Osteoblast (primary cell): ENCODE data around the gene SUCNR1. TPM values are rescaled to one million over a fixed set of nuclear protein-coding genes. Genes with fewer than 3 reads are reported as not detected.
"Not testable (repeated sequence)": the region's sequence is repeated elsewhere in the genome, so short reads cannot be mapped to it uniquely, and the experiment has no call there.

Experiments
- DNase-seq: peaks from one replicate; pipeline ENCODE4 v3.0.0; 2011; ENCODE audit warnings: low spot score, mixed read lengths; ENCODE audit not compliant: insufficient read length; ENCODE audit errors: missing footprints
- H2AFZ ChIP-seq: 2 replicates; pipeline ENCODE4 v1.6.0; 2011; ENCODE audit warnings: mild to moderate bottlenecking, low read length
- H3K27ac ChIP-seq: 2 replicates; pipeline ENCODE4 v1.5.1; 2011; ENCODE audit warnings: mild to moderate bottlenecking, low read depth, low read length, moderate library complexity
- H3K27me3 ChIP-seq: 2 replicates; pipeline ENCODE4 v1.6.0; 2012; ENCODE audit warnings: mild to moderate bottlenecking, control low read depth, inconsistent platforms, low read length, moderate library complexity; ENCODE audit not compliant: insufficient read depth
- H3K36me3 ChIP-seq: 2 replicates; pipeline ENCODE4 v1.5.1; 2011; ENCODE audit warnings: mild to moderate bottlenecking, low read length, control low read depth, moderate library complexity; ENCODE audit not compliant: insufficient read depth
- H3K4me1 ChIP-seq: 2 replicates; pipeline ENCODE4 v1.5.1; 2011; ENCODE audit warnings: mild to moderate bottlenecking, low read length, control low read depth, moderate library complexity; ENCODE audit not compliant: insufficient read depth
- H3K4me2 ChIP-seq: 2 replicates; pipeline ENCODE4 v1.6.0; 2011; ENCODE audit warnings: mild to moderate bottlenecking, low read length; ENCODE audit not compliant: insufficient read depth
- H3K4me3 ChIP-seq: fragments of 200-600 bp; sonication (generic); 3 replicates; pipeline ENCODE4 v1.5.1; 2012; ENCODE audit warnings: mild to moderate bottlenecking, low read length, inconsistent platforms; ENCODE audit not compliant: insufficient read depth
- H3K79me2 ChIP-seq: 2 replicates; pipeline ENCODE4 v1.6.0; 2012; ENCODE audit warnings: mild to moderate bottlenecking, low read length, control low read depth, inconsistent platforms; ENCODE audit not compliant: insufficient read depth
- H3K9me3 ChIP-seq: 2 replicates; pipeline ENCODE4 v1.5.1; 2011; ENCODE audit warnings: low read depth, low read length, control low read depth
- H4K20me1 ChIP-seq: 2 replicates; pipeline ENCODE4 v1.6.0; 2012; ENCODE audit warnings: mild to moderate bottlenecking, low read length, control low read depth; ENCODE audit not compliant: insufficient read depth
- total RNA-seq: library from RNA; depleted of rRNA; stranded (reverse); fragments of >200 nt; gene quantifications from 2 replicates; pipeline ENCODE4 v1.2.3, GENCODE V29; 2012
- TF ChIP-seq, protein P1 (sequence below): IDR thresholded peaks from 2 replicates; pipeline ENCODE4 v1.5.1; 2011; ENCODE audit warnings: mild to moderate bottlenecking, low read depth, low read length, moderate library complexity; ENCODE audit errors: extremely low read depth

SUCNR1 gene
- total RNA-seq, 1 donor: under 0.01 TPM

DNA sequence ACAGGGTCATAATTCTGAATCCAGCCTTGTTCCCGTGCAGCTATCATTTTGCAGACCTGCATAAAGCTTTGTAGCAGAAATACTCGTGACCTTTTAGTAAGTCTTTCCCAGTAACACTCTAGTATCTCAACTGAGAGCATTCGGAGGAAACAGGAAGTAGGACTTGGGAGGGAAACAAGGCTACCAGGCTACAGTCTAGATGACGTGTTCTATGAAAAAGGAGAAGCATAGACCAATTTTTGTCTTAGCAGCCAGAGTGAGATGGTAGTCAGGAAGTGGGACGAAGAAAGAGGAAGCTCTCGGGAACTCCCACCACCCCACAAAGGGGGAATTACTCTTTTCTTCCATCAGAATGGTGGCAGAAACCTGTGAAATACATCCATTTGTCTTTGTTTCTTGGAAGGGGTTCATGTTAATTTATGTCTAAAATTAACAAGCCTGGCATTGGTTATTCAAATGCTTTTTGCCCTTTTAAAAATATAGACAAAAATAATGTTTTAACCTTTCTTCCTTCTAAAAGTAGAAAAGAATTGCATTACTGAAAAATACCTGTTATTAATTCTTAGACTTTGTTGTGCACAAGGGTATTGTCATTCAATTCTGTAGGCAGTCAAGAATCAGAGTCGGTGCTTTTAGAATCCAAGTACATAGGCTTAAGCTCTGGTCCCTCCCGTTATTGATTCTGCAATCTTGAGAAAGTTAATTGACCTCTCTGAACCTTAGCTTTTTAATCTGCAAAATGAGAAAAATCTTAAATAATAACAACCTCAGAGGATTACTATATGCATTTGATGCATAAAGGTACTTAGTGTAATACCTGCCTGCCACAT, 1.6 kb upstream of the SUCNR1 start:
- no peaks in the 10 kb centered on the region for H4K20me1 ChIP-seq
- H3K27ac ChIP-seq: no peak overlapping the region
- H3K79me2 ChIP-seq: no peaks in the 10 kb centered on the region
- H3K27me3 ChIP-seq: no peaks in the 10 kb centered on the region
- H3K4me1 ChIP-seq: peaks cover 10% of the 10 kb centered on the region
- DNase-seq: no peak
- H3K4me3 ChIP-seq: no peak overlapping the region
- H3K36me3 ChIP-seq: no peaks in the 10 kb centered on the region
- peak overlapping the region; percentile 94 for H2AFZ ChIP-seq
- no peaks in the 10 kb centered on the region for H3K9me3 ChIP-seq
- no peak overlapping the region for H3K4me2 ChIP-seq
- TF ChIP-seq, protein P1, sequence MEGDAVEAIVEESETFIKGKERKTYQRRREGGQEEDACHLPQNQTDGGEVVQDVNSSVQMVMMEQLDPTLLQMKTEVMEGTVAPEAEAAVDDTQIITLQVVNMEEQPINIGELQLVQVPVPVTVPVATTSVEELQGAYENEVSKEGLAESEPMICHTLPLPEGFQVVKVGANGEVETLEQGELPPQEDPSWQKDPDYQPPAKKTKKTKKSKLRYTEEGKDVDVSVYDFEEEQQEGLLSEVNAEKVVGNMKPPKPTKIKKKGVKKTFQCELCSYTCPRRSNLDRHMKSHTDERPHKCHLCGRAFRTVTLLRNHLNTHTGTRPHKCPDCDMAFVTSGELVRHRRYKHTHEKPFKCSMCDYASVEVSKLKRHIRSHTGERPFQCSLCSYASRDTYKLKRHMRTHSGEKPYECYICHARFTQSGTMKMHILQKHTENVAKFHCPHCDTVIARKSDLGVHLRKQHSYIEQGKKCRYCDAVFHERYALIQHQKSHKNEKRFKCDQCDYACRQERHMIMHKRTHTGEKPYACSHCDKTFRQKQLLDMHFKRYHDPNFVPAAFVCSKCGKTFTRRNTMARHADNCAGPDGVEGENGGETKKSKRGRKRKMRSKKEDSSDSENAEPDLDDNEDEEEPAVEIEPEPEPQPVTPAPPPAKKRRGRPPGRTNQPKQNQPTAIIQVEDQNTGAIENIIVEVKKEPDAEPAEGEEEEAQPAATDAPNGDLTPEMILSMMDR: no peak

DNA sequence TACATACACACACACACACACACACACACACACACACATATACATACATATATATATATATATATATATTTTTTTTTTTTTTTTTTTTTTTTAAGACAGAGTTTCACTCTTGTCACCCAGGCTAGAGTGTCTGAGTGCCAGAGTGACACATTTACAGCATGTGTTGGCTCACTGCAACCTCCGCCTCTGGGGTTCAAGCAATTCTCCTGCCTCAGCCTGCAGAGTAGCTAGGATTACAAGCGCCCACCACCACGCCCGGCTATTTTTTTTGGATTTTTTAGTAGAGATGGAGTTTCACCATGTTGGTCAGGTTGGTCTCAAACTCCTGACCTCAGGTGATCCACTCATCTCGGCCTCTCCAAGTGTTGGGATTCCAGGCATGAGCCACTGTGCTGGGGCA, 636 bp downstream of the SUCNR1 start:
- H3K27ac ChIP-seq, H3K4me3 ChIP-seq, H4K20me1 ChIP-seq, H3K79me2 ChIP-seq, DNase-seq, H2AFZ ChIP-seq, H3K9me3 ChIP-seq, H3K27me3 ChIP-seq, H3K36me3 ChIP-seq, H3K4me2 ChIP-seq: not testable (repeated sequence)
- H3K4me1 ChIP-seq: peaks cover 12% of the 10 kb centered on the region

DNA sequence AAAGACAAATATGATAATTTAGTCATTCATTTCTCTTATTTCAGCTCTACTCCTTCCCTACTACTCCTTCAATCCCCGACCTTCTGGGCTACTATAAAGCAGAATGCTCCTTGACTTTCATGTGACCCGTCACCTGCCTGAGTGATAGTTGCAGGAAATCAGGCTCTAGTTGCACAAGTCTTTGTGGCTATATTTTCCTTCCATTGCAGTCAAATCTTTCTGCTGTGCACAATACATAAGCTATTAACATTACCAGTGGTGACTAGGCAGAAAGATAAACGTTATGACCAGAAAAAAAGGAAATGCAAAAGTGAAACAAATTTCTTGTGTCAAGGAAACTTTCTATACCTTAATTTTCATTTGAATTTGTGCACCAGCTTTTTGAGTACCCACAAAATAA, 2.3 kb downstream of the SUCNR1 start:
- Histone ChIP-seq H3K27ac (no peak overlapping the region), H4K20me1 (no peaks in the 10 kb centered on the region), H3K36me3 (no peaks in the 10 kb centered on the region), H3K9me3 (no peaks in the 10 kb centered on the region), H2AFZ (peak overlapping the region; percentile 77), H3K4me2 (peak overlapping the region; percentile 42), H3K27me3 (no peaks in the 10 kb centered on the region), H3K4me3 (no peak overlapping the region), H3K4me1 (peaks cover 16% of the 10 kb centered on the region), H3K79me2 (no peaks in the 10 kb centered on the region)
- DNase-seq: no peak
- TF ChIP-seq, protein P1: no peak

GRCh38 chr3:151877269-151877668, 3.8 kb downstream of the SUCNR1 start:
- no peak overlapping the region for H3K4me3 ChIP-seq

More at GRCh38 chr3:151877269-151877668, 3.8 kb downstream of the SUCNR1 start:
- H3K27ac ChIP-seq: no peak overlapping the region
- H3K4me2 ChIP-seq: no peak overlapping the region
- H3K9me3 ChIP-seq: no peaks in the 10 kb centered on the region
- H4K20me1 ChIP-seq: no peaks in the 10 kb centered on the region
- no peak for DNase-seq
- no peaks in the 10 kb centered on the region for H3K79me2 ChIP-seq
- peaks cover 12% of the 10 kb centered on the region for H3K4me1 ChIP-seq
- H3K36me3 ChIP-seq: no peaks in the 10 kb centered on the region
- H3K27me3 ChIP-seq: no peaks in the 10 kb centered on the region
- no peak overlapping the region for H2AFZ ChIP-seq
- TF ChIP-seq, protein P1: no peak
